WTC11 (cell line): Measurements from ENCODE around the gene EXOC4. TPM values are rescaled to one million over a fixed set of nuclear protein-coding genes. Genes with fewer than 3 reads are reported as not detected.

Experiments
- ATAC-seq: fragments of 200-7000 bp; cut with Tn5 transposase; 2 replicates; pipeline ENCODE4 v1.10.0; 2021; ENCODE audit warnings: mild to moderate bottlenecking, moderate library complexity
- CTCF ChIA-PET: fragments of 300-600 bp; sonication (Branson Sonifier 250); formaldehyde crosslinking; loops from one replicate; lab custom pipeline; 2021; ENCODE audit warnings: antibody characterized with exemption; lab: Charles Lee
- POLR2A ChIA-PET: fragments of 350-600 bp; sonication (Branson Sonifier 250); formaldehyde crosslinking; loops from one replicate; lab custom pipeline; 2021; ENCODE audit warnings: antibody characterized with exemption; lab: Charles Lee
- DNase-seq: peaks from one replicate; pipeline ENCODE4 v3.0.0; 2021; ENCODE audit warnings: low spot score
- H3K27ac Mint-ChIP-seq: 2 replicates; pipeline ENCODE4 v1.8.0; 2021; ENCODE audit warnings: mixed read lengths
- H3K27me3 Mint-ChIP-seq: 2 replicates; pipeline ENCODE4 v1.8.0; 2021; ENCODE audit warnings: low read depth, mild to moderate bottlenecking, moderate library complexity, mixed read lengths
- H3K36me3 Mint-ChIP-seq: 2 replicates; pipeline ENCODE4 v1.8.0; 2021; ENCODE audit warnings: mixed read lengths
- H3K4me1 Mint-ChIP-seq: 2 replicates; pipeline ENCODE4 v1.8.0; 2022; ENCODE audit warnings: mixed read lengths
- H3K4me3 Mint-ChIP-seq: 2 replicates; pipeline ENCODE4 v1.8.0; 2021; ENCODE audit warnings: mild to moderate bottlenecking, moderate library complexity, mixed read lengths
- H3K9me3 Mint-ChIP-seq: 2 replicates; pipeline ENCODE4 v1.8.0; 2021; ENCODE audit warnings: mixed read lengths
- EMX1 ChIP-seq: fragments of 250-450 bp; sonication (Bioruptor Pico); IDR thresholded peaks from 2 replicates; pipeline ENCODE4 v1.8.0; 2021; ENCODE audit warnings: mild to moderate bottlenecking
- ETV6 ChIP-seq: sonication (generic); formaldehyde crosslinking; IDR thresholded peaks from 2 replicates; pipeline ENCODE4 v1.8.1; 2022; ENCODE audit warnings: mild to moderate bottlenecking, missing genetic modification reagents
- FOXP1 ChIP-seq: sonication (generic); formaldehyde crosslinking; IDR thresholded peaks from 2 replicates; pipeline ENCODE4 v1.8.0; 2022; ENCODE audit warnings: missing genetic modification reagents, mild to moderate bottlenecking, moderate library complexity, borderline replicate concordance
- JUN ChIP-seq: sonication (generic); formaldehyde crosslinking; IDR thresholded peaks from 2 replicates; pipeline ENCODE4 v1.8.0; 2023; ENCODE audit warnings: mild to moderate bottlenecking, missing genetic modification reagents
- NR1H2 ChIP-seq: sonication (generic); formaldehyde crosslinking; IDR thresholded peaks from 2 replicates; pipeline ENCODE4 v1.9.0; 2021; ENCODE audit warnings: mild to moderate bottlenecking, moderate library complexity, missing genetic modification reagents
- OVOL2 ChIP-seq: fragments of 250-450 bp; sonication (Bioruptor Pico); IDR thresholded peaks from 2 replicates; pipeline ENCODE4 v1.9.0; 2021; ENCODE audit warnings: mild to moderate bottlenecking, borderline replicate concordance
- ZNF138 ChIP-seq: sonication (generic); formaldehyde crosslinking; conservative IDR thresholded peaks from 2 replicates; pipeline ENCODE4 v1.8.1; 2022; ENCODE audit warnings: mild to moderate bottlenecking, moderate library complexity, missing genetic modification reagents
- ZNF416 ChIP-seq: fragments of 250-450 bp; sonication (Bioruptor Pico); IDR thresholded peaks from 2 replicates; pipeline ENCODE4 v1.9.0; 2021; ENCODE audit warnings: mild to moderate bottlenecking, inconsistent platforms
- ZNF671 ChIP-seq: fragments of 250-450 bp; sonication (Bioruptor Pico); IDR thresholded peaks from 2 replicates; pipeline ENCODE4 v1.8.0; 2021; ENCODE audit warnings: mild to moderate bottlenecking
- total RNA-seq: library from RNA; stranded (reverse); gene quantifications from 3 replicates; pipeline ENCODE4 v1.2.3, GENCODE V29; 2021
- TF ChIP-seq, protein P1 (sequence below): sonication (generic); formaldehyde crosslinking; IDR thresholded peaks from 2 replicates; pipeline ENCODE4 v1.8.0; 2022; ENCODE audit warnings: mild to moderate bottlenecking, missing genetic modification reagents
- TF ChIP-seq, protein P2 (sequence below): fragments of 250-450 bp; sonication (Bioruptor Pico); conservative IDR thresholded peaks from 2 replicates; pipeline ENCODE4 v1.9.0; 2021; ENCODE audit warnings: mild to moderate bottlenecking
- TF ChIP-seq, protein P3 (sequence below): fragments of 200-600 bp; IDR thresholded peaks from 2 replicates; pipeline ENCODE4 v1.8.0; 2022; ENCODE audit warnings: antibody characterized with exemption
- TF ChIP-seq, protein P4 (sequence below): fragments of 250-450 bp; sonication (Bioruptor Pico); IDR thresholded peaks from 2 replicates; pipeline ENCODE4 v1.9.0; 2021; ENCODE audit warnings: mild to moderate bottlenecking, borderline replicate concordance
- TF ChIP-seq, protein P5 (sequence below): fragments of 250-450 bp; sonication (Bioruptor Pico); IDR thresholded peaks from 2 replicates; pipeline ENCODE4 v1.9.0; 2021; ENCODE audit warnings: mild to moderate bottlenecking
- TF ChIP-seq, protein P6 (sequence below): fragments of 250-450 bp; sonication (Bioruptor Pico); IDR thresholded peaks from 2 replicates; pipeline ENCODE4 v1.8.0; 2021; ENCODE audit warnings: mild to moderate bottlenecking
- TF ChIP-seq, protein P7 (sequence below): sonication (generic); formaldehyde crosslinking; IDR thresholded peaks from 2 replicates; pipeline ENCODE4 v1.8.1; 2022; ENCODE audit warnings: missing genetic modification reagents, borderline replicate concordance
- TF ChIP-seq, protein P8 (sequence below): sonication (generic); formaldehyde crosslinking; IDR thresholded peaks from 2 replicates; pipeline ENCODE4 v1.8.1; 2022; ENCODE audit warnings: mild to moderate bottlenecking, moderate library complexity, missing genetic modification reagents

Gene EXOC4
- total RNA-seq, 1 experiment from 2014 or later = 62.0 TPM

DNA sequence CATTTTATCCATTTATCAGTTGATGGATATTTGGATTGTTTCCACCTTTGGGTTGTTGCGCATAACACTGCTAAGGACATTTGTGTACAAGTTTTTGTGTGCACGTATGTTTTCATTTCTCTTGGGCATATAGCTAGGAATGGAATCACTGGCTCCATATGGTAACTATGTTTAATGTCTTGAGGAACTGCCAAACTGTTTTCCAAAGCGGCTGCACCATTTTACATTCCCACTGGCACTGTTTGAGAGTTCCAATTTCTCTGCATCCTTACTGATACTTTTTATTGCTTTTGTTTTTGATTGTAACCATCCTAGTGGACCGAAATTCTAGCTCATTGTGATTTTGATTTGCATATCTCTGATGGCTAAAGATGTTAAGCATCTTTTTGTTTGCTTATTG is 118.7 kb downstream of the EXOC4 start:
- DNase-seq = no peak
- ChIA-PET CTCF (no interaction called here), POLR2A (no interaction called here)

DNA sequence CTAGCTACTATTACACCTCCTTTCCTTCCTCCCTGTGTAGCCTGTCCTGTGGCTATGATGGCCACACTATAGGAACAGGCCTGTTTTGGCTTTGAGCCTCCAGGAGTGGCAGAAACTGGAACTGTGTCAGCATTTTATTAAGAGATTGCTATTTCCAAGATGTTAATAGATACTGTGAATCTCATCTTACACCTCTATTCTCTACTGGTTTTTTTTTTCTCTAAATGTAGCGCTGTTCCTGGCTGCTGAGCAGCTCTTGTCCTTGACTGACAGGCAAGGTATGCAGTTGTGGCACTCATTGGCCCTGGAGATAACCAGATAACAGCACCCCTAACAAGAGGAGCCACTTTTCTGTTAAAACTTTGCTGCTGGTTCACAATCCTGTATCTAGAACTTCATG is 119.5 kb downstream of the EXOC4 start:
- DNase-seq (no peak), ATAC-seq (no peak)
- H3K27ac Mint-ChIP-seq = no peak overlapping the region
- peaks cover 8% of the 10 kb centered on the region for H3K36me3 Mint-ChIP-seq
- CTCF ChIA-PET = no interaction called here
- peaks cover 29% of the 10 kb centered on the region for H3K4me1 Mint-ChIP-seq
- no peak overlapping the region for H3K4me3 Mint-ChIP-seq
- POLR2A ChIA-PET = no interaction called here
- H3K9me3 Mint-ChIP-seq = 0 out of 2 replicates have a peak, but pooled peaks cover under 1% of the 10 kb centered on the region
- H3K27me3 Mint-ChIP-seq = no peaks in the 10 kb centered on the region
- no peak for TF ChIP-seq EMX1 (CRISPR knock-in tag)
- TF ChIP-seq NR1H2 (CRISPR knock-in tag) = no peak
- no peak for TF ChIP-seq ZNF671 (CRISPR knock-in tag)
- TF ChIP-seq, protein P1, sequence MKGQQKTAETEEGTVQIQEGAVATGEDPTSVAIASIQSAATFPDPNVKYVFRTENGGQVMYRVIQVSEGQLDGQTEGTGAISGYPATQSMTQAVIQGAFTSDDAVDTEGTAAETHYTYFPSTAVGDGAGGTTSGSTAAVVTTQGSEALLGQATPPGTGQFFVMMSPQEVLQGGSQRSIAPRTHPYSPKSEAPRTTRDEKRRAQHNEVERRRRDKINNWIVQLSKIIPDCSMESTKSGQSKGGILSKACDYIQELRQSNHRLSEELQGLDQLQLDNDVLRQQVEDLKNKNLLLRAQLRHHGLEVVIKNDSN = no peak
- no peak for TF ChIP-seq OVOL2 (CRISPR knock-in tag)
- TF ChIP-seq, protein P2, sequence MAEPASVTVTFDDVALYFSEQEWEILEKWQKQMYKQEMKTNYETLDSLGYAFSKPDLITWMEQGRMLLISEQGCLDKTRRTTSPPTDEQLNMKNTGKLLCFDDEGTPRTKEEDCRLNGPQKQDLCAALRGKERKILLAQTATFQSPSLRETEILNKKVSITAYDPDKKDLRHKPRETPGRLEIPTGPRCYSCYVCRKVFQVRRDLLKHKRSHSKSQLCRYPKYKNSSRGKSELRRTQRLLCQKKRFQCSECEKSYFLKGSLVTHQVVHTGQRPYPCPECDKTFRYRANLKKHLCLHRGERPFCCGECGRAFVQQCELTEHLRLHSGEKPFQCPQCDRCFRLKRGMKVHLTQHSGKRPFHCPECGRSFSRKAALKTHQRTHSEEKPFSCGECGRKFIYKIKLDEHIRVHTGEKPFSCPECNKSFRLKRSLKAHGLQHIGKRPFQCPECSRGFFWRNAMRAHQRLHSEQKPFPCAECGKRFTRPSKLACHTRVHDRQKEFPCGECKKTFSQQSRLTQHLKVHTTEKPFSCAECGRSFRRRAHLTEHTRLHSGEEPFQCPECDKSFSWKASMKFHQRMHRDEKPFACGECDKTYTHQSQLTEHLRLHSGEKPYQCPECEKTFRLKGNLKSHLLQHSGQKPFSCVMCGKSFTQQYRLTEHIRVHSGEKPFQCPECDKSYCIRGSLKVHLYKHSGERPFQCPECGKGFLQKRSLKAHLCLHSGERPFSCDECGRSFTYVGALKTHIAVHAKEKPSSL (CRISPR knock-in tag) = no peak
- no peak for TF ChIP-seq ZNF138 (CRISPR knock-in tag)
- TF ChIP-seq, protein P3, sequence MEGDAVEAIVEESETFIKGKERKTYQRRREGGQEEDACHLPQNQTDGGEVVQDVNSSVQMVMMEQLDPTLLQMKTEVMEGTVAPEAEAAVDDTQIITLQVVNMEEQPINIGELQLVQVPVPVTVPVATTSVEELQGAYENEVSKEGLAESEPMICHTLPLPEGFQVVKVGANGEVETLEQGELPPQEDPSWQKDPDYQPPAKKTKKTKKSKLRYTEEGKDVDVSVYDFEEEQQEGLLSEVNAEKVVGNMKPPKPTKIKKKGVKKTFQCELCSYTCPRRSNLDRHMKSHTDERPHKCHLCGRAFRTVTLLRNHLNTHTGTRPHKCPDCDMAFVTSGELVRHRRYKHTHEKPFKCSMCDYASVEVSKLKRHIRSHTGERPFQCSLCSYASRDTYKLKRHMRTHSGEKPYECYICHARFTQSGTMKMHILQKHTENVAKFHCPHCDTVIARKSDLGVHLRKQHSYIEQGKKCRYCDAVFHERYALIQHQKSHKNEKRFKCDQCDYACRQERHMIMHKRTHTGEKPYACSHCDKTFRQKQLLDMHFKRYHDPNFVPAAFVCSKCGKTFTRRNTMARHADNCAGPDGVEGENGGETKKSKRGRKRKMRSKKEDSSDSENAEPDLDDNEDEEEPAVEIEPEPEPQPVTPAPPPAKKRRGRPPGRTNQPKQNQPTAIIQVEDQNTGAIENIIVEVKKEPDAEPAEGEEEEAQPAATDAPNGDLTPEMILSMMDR = no peak
- TF ChIP-seq, protein P4, sequence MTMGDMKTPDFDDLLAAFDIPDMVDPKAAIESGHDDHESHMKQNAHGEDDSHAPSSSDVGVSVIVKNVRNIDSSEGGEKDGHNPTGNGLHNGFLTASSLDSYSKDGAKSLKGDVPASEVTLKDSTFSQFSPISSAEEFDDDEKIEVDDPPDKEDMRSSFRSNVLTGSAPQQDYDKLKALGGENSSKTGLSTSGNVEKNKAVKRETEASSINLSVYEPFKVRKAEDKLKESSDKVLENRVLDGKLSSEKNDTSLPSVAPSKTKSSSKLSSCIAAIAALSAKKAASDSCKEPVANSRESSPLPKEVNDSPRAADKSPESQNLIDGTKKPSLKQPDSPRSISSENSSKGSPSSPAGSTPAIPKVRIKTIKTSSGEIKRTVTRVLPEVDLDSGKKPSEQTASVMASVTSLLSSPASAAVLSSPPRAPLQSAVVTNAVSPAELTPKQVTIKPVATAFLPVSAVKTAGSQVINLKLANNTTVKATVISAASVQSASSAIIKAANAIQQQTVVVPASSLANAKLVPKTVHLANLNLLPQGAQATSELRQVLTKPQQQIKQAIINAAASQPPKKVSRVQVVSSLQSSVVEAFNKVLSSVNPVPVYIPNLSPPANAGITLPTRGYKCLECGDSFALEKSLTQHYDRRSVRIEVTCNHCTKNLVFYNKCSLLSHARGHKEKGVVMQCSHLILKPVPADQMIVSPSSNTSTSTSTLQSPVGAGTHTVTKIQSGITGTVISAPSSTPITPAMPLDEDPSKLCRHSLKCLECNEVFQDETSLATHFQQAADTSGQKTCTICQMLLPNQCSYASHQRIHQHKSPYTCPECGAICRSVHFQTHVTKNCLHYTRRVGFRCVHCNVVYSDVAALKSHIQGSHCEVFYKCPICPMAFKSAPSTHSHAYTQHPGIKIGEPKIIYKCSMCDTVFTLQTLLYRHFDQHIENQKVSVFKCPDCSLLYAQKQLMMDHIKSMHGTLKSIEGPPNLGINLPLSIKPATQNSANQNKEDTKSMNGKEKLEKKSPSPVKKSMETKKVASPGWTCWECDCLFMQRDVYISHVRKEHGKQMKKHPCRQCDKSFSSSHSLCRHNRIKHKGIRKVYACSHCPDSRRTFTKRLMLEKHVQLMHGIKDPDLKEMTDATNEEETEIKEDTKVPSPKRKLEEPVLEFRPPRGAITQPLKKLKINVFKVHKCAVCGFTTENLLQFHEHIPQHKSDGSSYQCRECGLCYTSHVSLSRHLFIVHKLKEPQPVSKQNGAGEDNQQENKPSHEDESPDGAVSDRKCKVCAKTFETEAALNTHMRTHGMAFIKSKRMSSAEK (CRISPR knock-in tag) = no peak
- TF ChIP-seq, protein P5, sequence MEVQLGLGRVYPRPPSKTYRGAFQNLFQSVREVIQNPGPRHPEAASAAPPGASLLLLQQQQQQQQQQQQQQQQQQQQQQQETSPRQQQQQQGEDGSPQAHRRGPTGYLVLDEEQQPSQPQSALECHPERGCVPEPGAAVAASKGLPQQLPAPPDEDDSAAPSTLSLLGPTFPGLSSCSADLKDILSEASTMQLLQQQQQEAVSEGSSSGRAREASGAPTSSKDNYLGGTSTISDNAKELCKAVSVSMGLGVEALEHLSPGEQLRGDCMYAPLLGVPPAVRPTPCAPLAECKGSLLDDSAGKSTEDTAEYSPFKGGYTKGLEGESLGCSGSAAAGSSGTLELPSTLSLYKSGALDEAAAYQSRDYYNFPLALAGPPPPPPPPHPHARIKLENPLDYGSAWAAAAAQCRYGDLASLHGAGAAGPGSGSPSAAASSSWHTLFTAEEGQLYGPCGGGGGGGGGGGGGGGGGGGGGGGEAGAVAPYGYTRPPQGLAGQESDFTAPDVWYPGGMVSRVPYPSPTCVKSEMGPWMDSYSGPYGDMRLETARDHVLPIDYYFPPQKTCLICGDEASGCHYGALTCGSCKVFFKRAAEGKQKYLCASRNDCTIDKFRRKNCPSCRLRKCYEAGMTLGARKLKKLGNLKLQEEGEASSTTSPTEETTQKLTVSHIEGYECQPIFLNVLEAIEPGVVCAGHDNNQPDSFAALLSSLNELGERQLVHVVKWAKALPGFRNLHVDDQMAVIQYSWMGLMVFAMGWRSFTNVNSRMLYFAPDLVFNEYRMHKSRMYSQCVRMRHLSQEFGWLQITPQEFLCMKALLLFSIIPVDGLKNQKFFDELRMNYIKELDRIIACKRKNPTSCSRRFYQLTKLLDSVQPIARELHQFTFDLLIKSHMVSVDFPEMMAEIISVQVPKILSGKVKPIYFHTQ (CRISPR knock-in tag) = no peak
- TF ChIP-seq, protein P6, sequence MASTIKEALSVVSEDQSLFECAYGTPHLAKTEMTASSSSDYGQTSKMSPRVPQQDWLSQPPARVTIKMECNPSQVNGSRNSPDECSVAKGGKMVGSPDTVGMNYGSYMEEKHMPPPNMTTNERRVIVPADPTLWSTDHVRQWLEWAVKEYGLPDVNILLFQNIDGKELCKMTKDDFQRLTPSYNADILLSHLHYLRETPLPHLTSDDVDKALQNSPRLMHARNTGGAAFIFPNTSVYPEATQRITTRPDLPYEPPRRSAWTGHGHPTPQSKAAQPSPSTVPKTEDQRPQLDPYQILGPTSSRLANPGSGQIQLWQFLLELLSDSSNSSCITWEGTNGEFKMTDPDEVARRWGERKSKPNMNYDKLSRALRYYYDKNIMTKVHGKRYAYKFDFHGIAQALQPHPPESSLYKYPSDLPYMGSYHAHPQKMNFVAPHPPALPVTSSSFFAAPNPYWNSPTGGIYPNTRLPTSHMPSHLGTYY (CRISPR knock-in tag) = no peak
- TF ChIP-seq, protein P7, sequence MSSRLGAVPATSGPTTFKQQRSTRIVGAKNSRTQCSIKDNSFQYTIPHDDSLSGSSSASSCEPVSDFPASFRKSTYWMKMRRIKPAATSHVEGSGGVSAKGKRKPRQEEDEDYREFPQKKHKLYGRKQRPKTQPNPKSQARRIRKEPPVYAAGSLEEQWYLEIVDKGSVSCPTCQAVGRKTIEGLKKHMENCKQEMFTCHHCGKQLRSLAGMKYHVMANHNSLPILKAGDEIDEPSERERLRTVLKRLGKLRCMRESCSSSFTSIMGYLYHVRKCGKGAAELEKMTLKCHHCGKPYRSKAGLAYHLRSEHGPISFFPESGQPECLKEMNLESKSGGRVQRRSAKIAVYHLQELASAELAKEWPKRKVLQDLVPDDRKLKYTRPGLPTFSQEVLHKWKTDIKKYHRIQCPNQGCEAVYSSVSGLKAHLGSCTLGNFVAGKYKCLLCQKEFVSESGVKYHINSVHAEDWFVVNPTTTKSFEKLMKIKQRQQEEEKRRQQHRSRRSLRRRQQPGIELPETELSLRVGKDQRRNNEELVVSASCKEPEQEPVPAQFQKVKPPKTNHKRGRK (CRISPR knock-in tag) = no peak
- TF ChIP-seq, protein P8, sequence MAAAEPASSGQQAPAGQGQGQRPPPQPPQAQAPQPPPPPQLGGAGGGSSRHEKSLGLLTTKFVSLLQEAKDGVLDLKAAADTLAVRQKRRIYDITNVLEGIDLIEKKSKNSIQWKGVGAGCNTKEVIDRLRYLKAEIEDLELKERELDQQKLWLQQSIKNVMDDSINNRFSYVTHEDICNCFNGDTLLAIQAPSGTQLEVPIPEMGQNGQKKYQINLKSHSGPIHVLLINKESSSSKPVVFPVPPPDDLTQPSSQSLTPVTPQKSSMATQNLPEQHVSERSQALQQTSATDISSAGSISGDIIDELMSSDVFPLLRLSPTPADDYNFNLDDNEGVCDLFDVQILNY = no peak

More for the DNA sequence above, 118.7 kb downstream of the EXOC4 start:
- Mint-ChIP-seq H3K4me3 (no peak overlapping the region), H3K36me3 (peaks cover 6% of the 10 kb centered on the region), H3K27me3 (no peaks in the 10 kb centered on the region), H3K4me1 (peaks cover 29% of the 10 kb centered on the region), H3K9me3 (no peaks in the 10 kb centered on the region), H3K27ac (no peak overlapping the region)
- ATAC-seq = no peak
- TF ChIP-seq JUN (CRISPR knock-in tag) (no peak), ZNF416 (no peak), FOXP1 (CRISPR knock-in tag) (no peak), ETV6 (CRISPR knock-in tag) (no peak)
- TF ChIP-seq, protein P3 = no peak
